Fibroblast of skin of abdomen (primary cell): ENCODE data around the gene BAHCC1. TPM values are rescaled to one million over a fixed set of nuclear protein-coding genes. Genes with fewer than 3 reads are reported as not detected.
"Not testable (repeated sequence)": the region's sequence is repeated elsewhere in the genome, so short reads cannot be mapped to it uniquely, and the experiment has no call there.

Experiments
- DNase-seq: peaks from one replicate; pipeline ENCODE4 v3.0.0-alpha.2; 2013
- polyA plus RNA-seq, 2 experiments: library from polyadenylated mRNA; unstranded; fragments of 120-200 nt; gene quantifications; one replicate each; pipeline ENCODE4 v1.2.1, GENCODE V29; 2013; ENCODE audit not compliant: insufficient read length in 2 of 2

The BAHCC1 gene
- 15.9 TPM for polyA plus RNA-seq (2013, experiment 1 of 2; ENCODE audit: insufficient read length)
- 17.3 TPM for polyA plus RNA-seq (2013, experiment 2 of 2; ENCODE audit: insufficient read length)

DNA sequence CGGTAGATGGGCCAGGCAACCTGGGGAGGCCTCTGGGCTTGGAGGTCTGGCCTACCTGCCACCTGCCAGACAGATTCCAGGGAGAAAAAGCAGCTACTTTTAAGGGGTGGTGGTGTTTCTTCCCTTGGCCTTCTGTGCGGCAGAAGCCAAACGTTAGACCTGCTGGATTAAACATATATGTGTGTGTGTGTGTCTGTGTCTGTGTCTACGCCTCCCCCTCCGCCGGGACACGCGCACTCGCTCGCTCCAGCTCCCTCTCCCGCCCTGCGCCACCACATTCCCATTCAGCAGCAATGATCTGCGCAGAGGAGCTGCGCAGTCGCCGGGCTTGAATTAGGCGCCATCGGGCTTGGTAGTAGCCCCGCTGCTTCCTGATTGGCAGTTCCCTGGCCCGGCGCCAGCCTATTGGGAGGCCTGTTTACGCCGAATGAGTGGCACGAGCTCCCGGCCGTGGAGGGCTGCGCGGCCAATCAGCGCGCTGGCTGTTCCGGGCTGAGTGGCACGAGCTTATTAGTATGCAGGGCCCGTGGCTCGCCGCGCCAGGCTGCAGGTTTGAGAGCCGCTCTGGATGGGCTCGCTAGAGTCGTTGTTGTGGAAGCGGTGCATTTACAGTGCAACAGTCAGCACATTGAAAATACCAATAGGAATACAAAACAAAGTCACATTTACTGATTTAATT is at the start of gene BAHCC1:
Gene BAHCC1 (plus strand): TSS at position 537 of the 679 bp plus-strand sequence. CDS start 4,283 bp downstream, outside the sequence.
- DNase-seq: peak; percentile 100

DNA sequence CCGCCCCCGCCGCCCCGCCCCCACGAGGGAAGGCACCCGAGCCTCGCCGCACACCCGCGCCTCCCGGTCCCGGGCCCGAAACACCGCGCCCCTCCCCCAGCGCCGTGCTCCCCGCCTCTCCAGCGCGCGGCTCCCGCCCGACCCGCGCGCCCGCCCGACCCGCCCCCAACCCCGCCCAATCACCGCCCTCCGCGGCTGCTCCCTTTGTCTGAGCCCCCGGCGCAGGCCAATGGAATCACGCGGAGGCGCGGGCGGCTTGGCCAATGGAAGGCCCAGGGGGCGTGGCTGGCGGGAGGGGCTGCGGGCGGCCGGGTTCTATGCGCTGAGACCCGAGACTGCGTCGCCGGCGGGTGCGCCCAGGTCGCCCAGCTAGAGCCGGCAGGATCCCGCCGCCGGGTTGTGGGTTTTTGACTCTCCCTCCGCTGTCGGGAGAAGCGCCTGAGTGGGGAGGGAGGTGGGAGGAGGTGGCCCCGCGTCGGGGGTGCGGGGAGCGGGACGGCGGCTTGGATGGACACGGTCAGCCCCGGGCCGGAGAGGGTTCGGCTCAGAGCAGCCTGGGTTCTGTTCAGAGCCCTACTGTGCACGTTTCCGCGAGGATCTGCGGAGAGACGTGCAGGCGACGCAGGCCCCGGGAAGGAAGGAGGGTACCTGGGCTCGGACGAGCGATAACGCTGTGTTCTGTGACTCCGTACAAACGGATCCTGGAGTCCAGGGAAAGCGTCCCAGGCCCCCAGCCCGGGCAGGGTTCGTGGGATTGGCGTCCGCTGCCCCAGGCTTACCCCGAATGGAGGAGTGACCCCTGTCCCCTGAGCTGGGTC is 49.0 kb upstream of the BAHCC1 start:
- peak; percentile 98 for DNase-seq

DNA sequence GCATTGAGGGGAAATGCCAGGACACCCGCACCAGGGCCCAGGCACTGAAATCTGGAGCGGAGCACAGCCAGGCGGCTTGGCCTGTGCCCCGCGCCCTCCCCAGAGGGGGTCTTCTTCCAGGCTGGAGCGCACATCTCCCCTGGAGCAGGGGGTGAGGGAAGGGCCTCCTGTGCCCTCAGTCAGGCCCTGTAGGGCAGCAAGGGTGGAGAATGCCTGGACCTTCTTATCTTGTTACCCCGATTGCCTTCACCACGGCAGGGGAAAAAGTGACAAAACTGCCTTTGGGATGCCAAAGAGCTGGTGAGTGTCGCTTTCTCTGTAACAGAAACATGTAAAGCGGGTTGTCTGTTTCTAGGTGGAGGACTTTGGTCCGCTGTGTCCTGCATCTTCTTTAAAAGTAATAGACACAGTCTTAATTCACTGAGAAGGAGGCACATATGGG is 48.3 kb upstream of the BAHCC1 start:
- DNase-seq: no peak

DNA sequence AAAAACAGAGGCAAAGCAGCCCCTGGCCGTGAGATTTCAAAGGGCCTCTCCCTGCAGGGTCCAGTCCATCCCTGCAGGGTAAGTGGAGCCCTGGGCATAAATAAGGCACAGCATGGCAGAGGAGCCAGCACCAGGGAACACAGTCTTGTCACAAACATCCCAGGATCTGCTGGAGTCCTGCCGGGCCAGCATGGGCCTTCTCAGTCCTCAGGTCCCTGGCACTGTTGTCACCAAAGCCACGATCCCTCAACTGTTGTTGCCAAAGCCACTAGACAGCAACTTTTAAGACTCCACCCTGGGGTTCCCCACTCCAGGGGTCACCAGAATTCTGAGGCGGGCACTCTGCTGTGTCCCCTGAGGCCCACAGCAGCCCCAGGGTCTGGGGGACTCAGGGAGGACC is 47.8 kb upstream of the BAHCC1 start:
- DNase-seq: no peak

DNA sequence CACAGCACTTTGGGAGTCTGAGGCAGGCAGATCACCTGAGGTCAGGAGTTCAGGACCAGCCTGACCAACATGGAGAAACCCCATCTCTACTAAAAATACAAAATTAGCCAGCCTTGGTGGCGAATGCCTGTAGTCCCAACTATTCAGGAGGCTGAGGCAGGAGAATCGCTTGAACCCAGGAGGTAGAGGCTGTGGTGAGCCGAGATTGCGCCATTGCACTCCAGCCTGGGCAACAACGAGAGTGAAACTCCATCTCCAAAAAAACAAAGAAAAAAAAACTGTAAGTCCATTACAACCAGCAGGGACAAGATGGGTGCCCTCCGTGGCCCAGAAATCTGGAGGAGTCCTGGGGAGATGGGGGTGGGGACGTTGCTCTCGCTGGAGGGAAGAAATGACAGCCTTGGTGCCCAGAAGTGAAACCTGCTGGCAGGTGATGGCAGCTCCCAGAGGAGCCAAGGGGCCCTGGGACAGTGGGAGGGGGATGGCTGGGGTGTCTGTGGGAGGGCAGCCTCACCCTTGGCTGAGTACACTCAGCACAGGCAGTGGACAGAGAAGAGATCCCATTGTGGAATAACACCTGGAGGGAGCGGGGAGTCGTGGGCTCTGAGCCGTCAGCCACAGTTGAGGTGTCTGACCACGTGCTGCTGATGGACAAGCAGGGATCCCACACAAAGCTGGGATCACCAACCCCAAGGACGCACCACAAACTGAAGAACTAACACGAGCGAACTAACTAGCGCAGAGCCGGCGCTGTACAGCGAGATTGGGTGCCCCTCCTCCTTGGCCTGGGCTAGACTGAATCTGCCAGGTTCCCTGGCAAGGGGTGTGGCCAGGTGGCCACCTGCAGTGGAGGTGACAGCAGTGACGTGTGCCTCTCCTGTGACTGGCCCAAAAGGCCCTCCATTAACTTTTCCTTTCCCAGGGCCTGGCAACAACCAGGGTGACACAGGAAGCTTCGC is 46.9 kb upstream of the BAHCC1 start:
- no peak for DNase-seq

DNA sequence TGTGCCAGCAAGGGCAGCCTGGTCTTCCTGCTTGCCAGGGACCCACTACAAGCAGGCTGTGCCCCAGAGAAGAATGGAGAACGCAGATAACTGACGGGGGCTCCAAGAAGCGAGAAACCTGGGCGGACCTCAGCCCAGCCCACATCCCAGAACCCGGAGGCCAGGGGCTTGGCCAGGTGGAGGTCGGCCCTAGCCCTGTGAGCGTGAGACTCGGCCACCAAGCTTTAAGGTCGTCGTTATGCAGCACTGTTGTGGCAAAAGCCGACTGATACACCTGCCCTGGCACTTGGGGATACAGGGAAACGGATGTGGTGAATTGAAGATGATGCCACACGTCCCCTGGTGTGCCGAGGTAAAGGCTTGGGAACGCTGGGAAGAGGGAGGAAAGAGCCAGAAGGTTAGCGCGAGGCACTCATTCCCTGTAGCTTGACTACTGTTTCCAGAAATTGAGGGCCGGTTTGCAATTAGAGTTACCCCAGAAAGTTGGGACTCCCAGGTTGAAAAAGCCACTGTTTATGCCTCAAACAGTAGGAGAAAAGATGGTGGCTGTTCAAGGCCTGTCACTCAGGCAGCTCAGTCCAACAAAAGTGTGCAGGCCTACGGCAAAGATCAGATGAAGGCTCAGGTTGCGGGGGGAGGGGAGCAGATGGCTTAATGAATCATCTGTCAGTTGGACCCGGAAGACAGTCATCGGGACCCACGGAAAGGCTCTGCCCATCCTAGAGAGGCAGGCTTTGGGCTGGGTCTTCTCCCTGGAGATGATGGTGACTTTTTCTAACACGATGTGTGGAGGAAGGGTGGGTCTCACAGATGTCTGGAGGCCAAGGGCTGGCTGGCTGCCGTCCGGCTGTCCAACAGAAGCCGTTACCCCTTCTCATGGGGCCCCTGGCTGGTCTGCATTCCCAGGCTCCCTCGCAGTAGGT is 45.6 kb upstream of the BAHCC1 start:
- DNase-seq: peak; percentile 54

DNA sequence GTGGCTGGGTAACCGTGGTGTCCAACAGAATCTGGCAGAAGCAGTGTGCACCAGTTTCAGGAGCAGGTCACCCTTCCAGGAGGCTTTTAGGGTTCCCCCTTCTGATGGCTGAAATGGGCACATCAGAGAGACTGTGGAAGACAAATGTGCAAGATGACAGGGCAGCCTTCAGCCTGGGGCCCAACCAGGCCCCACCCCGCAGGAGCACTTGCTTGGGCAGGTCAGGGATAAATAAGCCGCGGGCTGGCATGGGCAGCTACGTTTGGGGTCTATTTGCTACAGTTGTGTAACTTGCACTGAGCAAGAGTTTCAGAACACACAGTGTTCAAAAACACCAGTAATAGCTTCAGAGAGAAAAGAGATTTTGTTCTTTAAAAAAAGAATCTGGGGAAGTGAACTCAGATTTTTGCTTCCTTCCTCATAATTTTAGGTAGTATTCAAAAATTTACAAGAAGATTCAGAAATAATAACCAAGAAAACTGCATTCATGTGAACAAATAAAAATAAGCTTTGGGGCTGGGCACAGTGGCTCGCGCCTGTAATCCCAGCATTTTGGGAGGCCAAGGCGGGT is 44.9 kb upstream of the BAHCC1 start:
- no peak for DNase-seq

DNA sequence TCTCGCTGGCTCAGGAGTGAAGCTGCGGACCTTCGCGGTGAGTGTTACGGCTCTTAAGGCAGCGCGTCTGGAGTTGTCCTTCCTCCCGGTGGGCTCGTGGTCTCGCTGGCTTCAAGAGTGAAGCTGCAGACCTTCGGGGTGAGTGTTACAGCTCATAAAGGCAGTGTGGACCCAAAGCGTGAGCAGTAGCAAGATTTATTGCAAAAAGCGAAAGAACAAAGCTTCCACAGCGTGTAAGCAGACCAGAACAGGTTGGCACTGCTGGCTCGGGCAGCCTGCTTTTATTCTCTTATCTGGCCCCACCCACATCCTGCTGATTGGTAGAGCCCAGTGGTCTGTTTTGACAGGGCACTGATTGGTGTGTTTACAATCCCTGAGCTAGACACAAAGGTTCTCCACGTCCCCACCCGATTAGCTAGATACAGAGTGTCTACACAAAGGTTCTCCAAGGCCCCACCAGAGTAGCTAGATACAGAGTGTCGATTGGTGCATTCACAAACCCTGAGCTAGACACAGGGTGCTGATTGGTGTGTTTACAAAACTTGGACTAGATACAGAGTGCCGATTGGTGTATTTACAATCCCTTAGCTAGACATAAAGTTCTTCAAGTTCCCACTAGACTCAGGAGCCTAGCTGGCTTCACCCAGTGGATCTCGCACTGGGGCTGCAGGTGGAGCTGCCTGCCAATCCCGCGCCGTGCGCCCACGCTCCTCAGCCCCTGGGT is 43.8 kb upstream of the BAHCC1 start:
- DNase-seq: not testable (repeated sequence)

DNA sequence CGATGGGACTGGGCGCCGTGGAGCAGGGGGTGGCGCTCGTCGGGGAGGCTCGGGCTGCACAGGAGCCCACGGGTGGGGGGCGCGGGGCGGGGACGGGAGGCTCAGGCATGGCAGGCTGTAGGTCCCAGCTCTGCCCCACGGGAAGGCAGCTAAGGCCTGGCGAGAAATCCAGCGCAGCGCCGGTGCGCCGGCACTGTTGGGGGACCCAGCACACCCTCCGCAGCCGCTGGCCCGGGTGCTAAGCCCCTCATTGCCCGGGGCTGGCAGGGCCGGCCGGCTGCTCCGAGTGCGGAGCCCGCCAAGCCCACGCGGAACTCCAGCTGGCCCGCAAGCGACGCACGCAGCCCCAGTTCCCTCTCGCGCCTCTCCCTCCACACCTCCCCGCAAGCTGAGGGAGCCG is 43.2 kb upstream of the BAHCC1 start:
- DNase-seq: not testable (repeated sequence)

DNA sequence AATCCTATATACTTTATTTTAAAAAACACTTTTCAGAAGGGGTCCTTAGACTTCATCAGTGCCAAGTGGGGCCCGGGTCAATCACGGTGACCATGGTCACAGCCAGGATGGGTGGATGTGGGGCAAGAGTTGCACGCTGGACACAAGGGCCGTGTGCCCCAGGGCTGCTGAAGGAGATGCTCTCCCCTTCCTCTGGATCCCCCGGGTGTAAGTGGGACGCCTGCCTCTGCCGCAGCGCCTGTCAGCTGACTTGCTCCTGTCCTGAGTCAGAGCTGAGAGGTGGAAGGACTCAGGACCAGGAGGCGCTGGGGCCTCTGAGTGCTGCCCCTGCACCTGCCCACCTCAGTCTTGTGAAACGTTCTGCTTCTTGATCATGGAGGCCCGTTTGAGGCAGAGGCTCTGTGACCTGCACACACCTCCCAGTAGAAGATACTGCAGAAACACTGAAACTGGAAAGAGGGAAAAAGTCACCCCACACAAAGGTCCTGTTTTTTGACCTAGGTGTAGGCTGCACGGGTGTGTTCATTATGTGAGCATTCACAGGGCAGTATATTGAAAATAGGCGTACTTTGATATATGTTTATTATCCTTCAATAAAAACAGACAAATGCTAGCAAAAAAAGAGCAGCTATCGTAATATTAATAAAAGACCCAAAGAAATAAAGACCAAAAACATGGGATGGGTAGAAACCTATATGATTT is 40.9 kb upstream of the BAHCC1 start:
- no peak for DNase-seq

DNA sequence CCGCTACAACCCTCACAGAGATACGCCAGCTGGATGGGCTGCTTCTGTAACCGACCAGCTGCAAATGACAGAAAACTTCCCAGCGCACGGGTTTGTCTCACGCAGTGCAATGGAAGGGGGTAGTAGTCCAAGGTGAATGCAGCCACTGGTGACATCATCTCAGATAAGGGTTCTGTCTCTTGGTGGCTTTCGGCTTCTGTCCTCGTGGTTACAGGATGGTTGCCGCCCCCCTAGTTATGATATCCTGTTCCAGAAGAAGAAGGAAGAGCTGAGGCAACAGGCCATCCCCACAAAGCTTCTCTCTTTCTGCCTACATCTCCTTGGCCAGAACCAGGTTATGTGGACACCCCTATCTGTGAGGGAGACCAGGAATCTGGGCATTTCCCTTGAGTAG is 40.3 kb upstream of the BAHCC1 start:
- DNase-seq: no peak

DNA sequence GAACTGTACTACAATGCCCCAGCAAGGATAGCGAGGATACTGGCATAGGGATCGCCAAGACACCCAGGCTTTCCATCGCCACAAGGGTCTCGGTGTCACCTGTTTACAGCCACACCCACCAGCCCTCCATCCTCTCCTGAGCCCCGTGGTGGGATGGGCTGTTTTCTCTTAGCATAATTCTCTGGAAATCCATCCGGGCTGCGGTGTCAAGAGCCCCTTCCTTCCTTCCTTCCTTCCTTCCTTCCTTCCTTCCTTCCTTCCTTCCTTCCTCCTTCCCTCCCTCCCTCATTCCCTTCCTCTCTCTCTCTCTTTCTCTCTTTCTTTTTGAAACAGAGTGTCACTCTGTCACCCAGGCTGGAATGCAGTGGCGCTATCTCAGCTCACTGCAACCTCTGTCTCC is 36.0 kb upstream of the BAHCC1 start:
- no peak for DNase-seq

DNA sequence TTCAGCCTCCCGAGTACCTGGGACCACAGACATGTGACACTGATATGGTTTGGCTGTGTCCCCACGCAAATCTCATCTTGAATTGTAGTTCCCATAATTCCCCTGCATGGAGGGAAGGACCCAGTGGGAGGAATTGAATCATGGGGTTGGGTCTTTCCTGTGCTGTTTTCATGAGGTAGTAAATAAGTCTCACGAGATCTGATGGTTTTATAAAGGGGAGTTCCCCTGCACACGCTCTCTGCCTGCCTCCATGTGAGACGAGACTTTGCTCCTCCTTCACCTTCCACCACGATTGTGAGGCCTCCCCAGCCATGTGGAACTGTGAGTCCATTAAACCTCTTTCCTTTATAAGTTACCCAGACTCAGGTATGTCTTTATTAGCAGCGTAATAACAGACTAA is 33.3 kb upstream of the BAHCC1 start:
- DNase-seq: not testable (repeated sequence)

DNA sequence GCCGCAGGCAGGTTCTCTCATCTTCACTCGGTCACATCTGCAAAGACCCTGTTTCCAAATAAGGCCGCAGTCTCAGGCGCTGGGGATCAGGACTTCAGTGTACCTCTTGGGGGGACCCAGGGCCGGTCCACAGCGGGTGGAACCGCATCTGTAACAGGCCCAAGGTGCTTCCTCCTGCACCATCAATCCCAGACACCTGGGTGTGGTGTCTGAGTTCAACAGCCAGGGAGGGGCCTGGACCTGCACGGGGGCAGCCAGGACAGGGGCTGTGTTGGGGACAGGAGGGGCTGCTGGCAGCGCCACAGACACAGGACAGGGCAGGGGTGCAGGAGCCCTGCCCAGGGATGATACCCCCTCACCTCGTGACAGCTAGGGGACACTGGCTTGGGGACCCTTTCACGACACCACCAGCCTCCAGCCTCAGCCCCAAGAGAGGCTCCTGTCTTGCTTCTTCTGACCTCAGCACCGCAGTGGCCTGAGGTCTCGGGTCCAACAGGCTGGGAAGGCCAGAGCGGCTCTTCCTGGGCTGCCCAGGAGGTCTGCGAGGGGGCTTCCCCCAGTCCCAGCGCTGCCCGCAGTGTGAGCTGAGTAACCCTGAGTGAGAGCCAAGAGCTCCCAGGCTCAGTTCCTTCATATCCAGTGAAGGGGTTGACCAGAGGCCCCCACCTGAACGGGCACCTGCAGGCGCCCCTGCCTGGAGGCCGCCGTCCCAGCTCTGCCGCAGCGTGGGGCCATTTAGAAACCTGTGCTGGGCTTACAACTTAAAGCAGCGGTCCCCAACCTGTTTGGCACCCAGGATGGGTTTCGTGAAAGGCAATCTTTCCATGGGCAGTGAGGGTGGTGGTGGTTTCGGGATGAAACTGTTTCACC is 30.7 kb upstream of the BAHCC1 start:
- no peak for DNase-seq

DNA sequence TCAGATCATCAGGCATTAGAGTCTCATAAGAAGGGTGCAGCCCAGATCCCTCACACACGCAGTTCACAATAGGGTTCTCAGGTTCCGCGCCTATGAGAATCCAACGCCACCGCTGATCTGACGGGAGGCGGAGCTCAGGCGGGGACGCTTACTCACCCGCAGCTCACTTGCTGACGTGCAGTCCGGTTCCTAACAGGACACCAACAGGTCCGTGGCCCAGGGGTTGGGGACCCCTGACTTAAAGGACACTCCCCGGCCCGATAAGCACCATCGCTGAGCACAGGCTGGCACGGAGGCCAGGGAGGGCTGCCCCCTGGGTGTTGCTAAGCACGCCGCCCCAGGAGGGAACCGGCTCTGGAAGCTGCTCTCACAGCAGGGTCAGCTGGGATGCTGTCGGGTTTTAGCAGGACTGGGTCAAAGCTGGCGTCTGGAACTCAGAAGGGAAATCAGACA is 30.1 kb upstream of the BAHCC1 start:
- peak; percentile 53 for DNase-seq

DNA sequence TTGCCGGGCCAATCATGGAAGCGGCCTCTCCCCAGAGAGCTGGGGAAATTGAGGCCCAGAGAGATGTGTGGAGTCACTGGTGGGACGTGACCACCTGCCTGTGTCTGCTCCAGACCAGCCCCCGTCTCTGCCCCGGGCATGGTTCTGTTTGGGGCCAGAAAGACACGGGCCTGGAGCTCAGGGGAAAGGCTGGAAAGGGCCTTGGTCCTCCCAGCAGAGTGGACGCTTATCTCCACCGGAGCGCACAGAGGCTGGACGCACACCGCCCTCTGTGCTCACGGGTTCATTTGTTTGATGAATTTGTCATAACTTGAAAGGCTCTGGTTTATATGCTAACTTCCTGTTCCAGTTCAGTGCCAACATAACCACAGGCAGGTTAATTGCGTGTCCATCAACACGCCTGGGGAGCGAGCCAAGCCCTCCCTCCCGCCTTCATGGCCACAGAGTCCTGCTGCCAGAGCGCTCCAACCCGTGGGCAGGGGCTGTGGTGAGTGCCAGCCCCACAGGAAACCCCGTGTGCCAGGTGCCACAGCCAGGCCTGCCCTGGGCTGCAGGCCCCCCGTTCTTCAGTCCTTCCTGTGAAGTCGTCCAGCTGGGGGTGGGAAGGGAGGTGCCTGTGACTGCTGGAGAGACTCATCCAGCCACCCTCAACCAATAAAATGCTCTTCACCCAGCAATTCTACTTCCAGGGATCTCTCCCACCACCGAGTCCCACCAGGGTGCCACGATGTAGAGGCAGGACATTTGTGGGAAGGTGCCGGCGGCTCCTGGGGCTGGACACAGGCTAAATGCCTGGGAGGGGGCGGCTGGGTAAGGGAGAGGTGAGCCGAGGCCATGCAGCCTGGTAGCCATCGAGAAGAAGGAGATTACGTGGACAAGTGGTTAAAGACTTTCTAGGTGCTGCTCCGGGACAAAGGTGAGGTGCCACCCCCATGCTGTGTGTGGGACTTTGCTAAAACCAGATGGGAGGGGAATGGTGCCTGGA is 29.4 kb upstream of the BAHCC1 start:
- DNase-seq: no peak

DNA sequence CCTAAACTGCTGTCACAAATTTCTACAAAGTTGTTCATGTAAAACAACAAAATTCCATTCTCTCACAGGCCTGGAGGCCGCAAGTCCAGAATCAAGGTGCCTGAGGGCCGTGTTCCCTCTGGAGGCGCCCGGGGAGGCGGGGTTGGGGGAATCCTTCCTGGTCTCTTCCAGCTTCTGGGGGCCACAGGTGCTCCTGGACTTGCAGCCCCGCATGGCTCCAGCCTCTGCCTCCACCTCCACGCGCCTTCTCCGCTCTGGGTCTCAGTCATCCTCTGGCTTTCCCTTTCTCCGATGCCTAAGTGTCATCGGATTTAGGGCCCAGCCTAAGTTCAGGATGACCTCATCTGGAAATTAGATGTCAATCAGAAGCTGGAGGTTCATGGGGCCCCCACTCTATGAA is 28.6 kb upstream of the BAHCC1 start:
- DNase-seq: no peak
